GM12801 (cell line): Measurements from ENCODE around the gene SLITRK6.

Experiments used
- TF ChIP-seq, protein P1 (sequence below): IDR thresholded peaks from one replicate; pipeline ENCODE4 v1.5.1; 2011; ENCODE audit warnings: control low read depth; ENCODE audit not compliant: insufficient read length; ENCODE audit errors: extremely low read depth

The SLITRK6 gene

DNA sequence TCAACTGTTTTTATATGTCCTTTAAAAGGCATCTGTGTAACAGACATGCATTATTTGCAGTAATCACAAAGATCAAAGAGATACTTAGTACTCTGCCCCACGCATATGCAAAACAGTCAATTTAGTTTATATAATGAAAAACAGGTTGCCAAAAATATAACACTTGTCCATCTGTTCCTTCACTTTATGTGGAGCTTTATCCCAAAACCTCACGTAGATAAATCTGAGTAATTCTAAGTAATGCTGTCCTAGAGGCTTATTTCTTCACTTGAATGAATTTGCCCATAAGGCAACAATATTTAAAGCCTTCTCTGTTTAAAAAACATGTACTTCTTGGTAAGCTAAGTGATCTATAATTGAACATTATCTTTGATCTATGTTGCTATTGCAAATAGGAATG is 20.3 kb upstream of the SLITRK6 start:
- TF ChIP-seq, protein P1, sequence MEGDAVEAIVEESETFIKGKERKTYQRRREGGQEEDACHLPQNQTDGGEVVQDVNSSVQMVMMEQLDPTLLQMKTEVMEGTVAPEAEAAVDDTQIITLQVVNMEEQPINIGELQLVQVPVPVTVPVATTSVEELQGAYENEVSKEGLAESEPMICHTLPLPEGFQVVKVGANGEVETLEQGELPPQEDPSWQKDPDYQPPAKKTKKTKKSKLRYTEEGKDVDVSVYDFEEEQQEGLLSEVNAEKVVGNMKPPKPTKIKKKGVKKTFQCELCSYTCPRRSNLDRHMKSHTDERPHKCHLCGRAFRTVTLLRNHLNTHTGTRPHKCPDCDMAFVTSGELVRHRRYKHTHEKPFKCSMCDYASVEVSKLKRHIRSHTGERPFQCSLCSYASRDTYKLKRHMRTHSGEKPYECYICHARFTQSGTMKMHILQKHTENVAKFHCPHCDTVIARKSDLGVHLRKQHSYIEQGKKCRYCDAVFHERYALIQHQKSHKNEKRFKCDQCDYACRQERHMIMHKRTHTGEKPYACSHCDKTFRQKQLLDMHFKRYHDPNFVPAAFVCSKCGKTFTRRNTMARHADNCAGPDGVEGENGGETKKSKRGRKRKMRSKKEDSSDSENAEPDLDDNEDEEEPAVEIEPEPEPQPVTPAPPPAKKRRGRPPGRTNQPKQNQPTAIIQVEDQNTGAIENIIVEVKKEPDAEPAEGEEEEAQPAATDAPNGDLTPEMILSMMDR = no peak

DNA sequence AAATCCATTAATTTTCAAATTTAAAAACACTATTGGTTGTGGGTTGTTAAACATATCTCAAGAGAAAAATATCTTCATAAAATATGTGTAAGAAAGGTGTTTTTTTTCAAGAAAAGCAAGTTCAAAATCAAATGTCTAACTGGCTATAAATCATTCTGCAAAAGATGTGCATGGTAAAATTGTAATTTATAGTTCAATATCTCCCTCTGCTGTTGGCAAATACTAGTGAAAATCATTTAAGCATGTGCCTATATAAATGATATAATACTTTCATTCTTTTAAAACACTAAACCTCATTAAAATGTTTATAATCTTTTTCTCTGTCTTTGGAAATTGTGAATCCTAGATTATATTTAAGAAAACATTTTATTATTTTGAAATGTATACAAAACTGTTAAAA is 17.2 kb upstream of the SLITRK6 start:
- TF ChIP-seq, protein P1 = no peak

DNA sequence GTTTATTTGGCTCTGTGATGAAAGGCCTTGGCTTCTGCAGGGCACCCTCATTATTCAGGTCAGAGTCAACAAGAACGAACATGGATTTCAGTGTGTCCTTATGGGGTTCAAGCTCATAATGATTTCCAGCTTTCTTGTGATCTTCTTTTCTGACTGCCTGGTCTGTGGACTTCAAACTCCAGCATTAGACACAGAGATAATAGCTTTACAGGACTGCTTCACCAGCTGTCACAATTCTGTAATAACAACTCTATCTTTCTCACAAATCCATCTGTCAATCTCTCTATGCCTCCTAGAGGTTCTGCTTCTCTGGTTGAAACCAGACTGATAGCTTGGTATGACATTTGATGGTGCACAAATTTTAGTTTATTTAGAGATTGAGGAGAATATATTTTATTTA is 13.1 kb upstream of the SLITRK6 start:
- TF ChIP-seq, protein P1 = no peak

DNA sequence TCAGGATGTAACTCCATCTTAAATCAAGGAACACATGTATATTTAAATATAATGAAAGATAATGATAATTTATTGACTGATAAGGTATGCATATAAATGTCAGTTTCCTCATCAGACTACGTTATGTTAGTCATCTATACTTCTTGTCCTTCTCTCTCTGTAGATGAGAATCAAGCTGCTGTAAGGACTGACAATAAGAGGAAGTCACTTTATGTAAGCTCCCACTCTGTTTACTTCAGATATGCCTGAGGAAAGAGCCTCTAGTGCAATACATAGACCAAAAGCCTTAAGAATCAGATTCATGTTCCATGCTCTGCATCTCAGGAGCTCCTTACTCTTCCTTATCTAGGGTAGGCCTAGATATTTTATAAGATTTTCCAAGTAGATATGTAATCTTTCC is 9.6 kb upstream of the SLITRK6 start:
- TF ChIP-seq, protein P1 = no peak

DNA sequence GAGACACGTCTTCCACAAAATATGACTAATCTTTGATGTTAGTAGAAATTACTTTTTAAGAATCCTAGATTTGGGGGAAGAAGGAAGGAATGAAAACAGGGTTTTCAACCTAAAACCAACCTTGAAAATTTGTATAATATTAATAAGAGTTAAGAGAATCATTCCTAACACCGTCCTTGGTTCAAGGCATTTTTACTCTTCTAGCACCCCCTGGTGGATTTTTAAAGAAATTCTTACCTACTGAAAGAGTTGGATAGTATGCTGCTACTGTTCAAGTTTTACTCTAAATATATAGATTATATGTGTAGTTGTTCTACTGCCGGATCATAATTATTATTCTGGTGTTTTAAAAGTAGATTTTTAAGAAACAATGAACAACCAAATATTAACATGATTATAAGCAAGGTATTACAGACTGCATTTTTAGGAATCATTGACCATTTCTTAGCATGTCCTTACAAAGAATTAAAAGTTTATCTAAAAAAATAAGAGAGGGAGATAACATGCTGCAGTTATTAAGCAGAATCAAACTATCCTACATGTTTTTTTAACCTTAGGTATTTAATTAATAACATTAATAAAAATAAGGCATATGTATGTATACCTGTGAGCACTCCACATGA is 7.4 kb upstream of the SLITRK6 start:
- TF ChIP-seq, protein P1 = no peak

DNA sequence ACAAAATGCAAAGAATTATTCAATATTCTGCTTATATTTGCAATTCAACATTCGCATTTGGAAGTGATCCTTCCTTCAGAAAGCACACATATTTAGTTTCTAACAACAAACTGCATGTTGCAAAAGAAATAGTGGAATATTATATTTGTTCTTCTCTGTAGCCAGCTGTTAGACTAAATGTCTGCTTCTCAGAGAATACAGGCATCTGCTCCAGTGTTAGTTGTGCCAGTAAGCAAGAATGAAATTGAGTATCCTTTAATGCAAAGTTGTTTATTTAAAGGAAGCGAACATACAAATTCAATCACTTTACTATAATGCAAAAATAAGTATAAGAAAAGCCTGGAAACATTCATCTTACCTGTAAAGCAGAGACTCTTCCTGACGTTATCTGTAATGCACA is 663 bp downstream of the SLITRK6 start:
- TF ChIP-seq, protein P1 = no peak

DNA sequence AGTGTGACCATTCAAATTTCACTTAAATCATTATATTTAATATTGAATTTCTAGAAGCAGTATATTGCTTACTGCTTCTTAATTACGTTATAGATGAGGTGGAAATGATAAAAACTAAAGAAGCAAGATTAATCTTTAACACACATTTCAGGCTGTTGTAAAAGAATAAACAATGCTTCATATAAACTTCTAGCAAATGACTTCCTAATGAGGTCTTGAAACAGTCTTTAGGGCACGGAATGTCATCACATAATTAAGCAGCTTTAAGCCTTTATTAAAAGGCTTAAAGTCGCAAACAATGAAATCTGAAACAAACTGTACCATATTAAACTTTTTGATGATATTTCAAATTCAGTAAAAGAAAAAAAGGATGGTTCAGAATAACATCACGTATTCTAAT is 1.9 kb downstream of the SLITRK6 start:
- TF ChIP-seq, protein P1 = no peak
